NCI-H1417 (cell line): ENCODE data around the gene ATG101.
A peak's percentile ranks its signal among the peaks of the same experiment; 100 is the strongest.

Source experiments
- DNase-seq, 3 experiments: peaks; one replicate each; lab custom pipeline; 2025; lab: John Stamatoyannopoulos, UW

ATG101 gene

GRCh38 chr12:52069327-52070184 lies at the start of gene ATG101:
Gene ATG101, plus strand, starts transcription at chr12:52069978. Its CDS starts 3,673 bp downstream, at chr12:52073651.
- peak; percentile 94 to 98 (median 98) for DNase-seq

GRCh38 chr12:52020539-52021336 lies 49.0 kb upstream of the ATG101 start:
- peak; percentile 13 to 82 (median 74) for DNase-seq

DNA sequence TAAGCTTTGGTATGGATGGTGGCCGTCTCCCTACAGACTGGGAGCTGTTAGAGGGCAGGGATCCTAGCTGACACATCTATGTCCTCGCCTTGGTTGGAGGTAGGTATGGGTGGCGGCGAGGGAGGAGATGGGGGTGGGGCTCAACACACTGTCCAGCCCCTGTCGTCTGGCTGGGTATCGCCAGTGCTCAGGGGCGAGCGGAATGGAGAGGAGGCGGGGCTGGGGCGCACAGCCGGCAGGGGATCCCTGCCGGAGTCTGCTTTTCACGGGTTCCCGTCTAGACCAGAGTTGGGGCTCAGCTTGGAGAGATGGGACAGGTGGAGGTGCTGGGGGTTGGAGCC lies 47.0 kb upstream of the ATG101 start:
- DNase-seq: no peak

DNA sequence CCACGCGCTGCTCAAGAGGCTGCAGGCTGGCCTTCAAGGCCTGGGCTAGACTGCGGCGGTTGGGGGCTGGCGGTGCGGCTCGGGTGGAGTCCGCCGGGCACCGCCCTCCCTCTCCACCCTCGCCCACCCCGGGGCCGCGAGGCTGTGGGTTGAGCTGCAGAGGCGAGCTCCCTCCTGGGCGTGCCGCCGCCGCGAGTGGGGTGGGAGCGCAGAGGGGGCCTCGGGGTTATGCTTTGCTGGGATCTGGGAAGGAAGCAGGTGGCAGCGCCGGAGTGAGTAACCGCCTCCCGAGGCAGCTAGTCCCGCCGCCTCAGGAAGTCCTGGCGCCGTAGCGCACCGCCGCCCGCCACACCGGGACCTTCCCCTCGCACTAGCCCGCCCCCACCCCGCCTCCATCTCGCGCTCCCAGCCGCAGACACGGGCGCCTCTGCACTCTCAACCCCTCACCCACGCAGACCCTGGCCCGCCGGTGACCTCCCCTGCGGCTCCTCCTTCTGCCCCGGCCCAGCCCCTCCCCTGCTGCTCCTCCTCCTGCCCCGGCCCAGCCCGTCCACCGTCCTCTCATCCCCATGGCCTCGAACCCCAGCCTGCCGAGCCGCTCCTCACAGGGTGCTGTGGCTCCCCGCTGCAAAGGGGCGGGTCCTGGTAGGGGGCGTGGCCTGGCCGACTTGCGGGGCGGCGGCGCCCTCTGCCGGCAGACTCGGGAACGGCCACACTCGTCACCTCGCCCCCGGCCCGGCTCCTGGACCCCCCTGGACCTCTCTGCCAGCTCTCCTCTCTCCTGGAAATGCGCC lies 46.4 kb upstream of the ATG101 start:
- peak; percentile 77 to 90 (median 86) for DNase-seq

DNA sequence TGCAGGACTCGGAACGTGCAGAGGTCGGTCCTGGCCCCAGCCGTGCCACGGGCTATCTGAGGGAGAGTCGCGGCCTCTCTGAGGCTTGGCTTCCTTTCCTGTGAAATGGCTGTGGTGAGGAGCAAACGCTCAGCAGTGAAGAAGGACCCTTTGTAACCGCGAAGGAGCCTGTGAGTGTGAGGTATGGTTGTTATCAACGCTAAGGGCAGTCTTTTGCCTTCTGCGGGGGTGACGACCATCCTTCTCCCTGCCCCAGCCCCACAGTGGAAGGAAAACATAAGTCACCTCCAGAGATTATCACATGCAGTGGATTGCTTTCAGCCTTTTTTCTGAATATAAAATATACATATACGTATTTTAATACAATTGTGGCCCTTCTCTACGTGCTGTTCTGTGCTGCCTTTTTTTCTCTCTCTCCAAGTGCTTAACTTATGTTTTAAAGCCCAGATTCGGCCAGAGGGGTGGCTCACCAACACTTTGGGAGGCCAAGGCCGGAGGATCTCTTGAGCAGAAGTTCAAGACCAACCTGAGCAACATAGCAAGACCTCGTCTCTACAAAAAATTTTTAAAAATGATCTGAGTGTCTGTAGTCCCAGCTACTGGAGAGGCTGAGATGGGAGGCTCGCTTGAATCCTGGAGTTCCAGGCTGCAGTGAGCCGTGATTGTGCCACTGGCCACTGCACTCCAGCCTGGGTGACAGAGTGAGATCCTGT lies 45.6 kb upstream of the ATG101 start:
- no peak for DNase-seq

DNA sequence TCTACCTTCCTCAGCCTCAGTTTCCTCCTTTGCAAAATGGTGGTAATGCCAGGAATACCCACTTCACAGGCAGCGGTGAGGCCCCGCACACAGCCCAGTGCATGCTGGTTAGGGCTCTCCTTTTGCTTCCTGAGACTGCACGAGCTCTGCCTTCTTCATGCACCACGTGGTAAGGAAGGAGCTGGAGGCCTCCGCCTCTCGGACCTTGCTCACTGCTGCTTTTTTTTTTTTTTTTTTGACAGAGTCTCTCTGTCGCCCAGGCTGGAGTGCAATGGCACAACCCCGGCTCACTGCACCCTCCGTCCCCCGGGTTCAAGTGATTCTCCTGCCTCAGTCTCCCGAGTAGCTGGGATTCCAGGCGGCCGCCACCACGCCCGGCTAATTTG lies 44.9 kb upstream of the ATG101 start:
- DNase-seq: no peak

DNA sequence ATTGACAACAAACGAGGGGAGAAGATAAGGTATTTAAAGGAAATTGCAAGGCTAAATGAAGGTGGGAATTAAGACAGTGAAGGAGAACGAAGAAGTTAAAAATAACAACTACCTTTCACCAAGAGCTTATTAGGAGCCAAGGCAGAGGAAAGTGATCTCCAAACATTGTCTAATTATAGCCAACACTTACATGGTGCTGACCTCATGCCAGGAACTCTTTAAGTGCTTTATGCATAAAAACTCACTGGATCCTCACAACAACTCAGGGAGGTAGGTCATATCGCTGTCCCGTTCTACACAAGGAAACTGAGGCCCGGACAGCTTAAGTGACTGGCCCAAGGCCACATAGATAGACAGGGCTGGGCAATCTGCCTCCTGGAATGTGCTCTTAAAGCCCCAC lies 43.5 kb upstream of the ATG101 start:
- peak in 1 of 3 experiments; percentile 61 for DNase-seq

- peak in 1 of 3 experiments; percentile 37 for DNase-seq
These were observed 42.5 kb upstream of the ATG101 start for GRCh38 chr12:52027085-52027843.

GRCh38 chr12:52029685-52030084 lies 40.1 kb upstream of the ATG101 start:
- DNase-seq: peak; percentile 72 to 98 (median 92)

DNA sequence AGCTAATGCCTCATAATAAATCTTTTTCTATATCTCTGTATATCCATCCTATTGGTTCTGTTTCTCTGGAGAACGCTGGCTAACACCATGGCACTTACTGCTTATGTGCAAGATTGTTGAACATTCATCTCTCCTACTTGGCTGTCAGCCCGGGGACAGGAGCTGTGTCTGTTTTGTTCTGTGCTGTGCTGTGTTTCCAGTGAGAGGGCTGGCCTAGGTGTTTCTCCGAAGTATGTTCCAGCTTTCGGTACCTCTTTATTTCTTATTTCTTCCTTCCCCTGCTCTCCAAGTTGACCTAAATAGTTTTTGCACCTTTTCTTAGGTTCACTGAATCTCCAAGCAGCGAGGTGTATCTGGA lies 37.4 kb upstream of the ATG101 start:
- peak in 2 of 3 experiments; percentile 16 to 76 for DNase-seq

DNA sequence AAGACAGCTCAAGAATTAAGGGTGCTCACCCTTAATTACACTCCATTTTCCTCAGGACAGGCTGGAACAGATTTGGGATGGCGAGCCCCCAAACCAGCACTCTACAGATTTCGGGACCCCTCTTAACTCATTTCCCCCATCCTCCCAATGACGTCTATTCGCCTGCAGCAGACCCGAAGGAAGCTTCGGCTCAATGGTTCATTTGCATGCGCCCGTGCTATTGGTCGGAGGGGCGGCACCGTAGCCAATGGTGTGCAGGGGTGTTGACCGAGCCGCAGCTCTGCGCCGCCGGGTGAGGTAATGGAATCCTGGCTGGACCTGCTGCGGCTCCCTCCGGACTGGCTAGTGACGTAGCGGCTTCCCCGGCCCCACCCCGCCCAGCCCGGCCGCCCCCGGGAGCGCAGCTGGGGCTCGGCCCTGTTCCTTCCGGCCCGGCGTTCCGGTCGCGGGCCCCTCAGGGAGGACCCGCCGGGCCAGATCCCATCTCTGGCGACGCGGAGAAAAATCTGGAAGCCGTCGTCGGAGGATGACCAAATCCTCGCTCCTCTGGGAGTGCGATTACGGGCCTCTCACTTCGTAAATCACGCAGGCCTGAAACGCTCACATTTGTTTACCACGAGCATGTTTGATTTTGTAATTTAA lies 36.9 kb upstream of the ATG101 start:
- DNase-seq: peak; percentile 94 to 98 (median 96)

- no peak for DNase-seq
These were observed 36.2 kb upstream of the ATG101 start for GRCh38 chr12:52033446-52034140.

- DNase-seq: no peak
These were observed 34.6 kb upstream of the ATG101 start for GRCh38 chr12:52035190-52035589.

GRCh38 chr12:52035926-52036325 lies 33.9 kb upstream of the ATG101 start:
- DNase-seq: no peak

DNA sequence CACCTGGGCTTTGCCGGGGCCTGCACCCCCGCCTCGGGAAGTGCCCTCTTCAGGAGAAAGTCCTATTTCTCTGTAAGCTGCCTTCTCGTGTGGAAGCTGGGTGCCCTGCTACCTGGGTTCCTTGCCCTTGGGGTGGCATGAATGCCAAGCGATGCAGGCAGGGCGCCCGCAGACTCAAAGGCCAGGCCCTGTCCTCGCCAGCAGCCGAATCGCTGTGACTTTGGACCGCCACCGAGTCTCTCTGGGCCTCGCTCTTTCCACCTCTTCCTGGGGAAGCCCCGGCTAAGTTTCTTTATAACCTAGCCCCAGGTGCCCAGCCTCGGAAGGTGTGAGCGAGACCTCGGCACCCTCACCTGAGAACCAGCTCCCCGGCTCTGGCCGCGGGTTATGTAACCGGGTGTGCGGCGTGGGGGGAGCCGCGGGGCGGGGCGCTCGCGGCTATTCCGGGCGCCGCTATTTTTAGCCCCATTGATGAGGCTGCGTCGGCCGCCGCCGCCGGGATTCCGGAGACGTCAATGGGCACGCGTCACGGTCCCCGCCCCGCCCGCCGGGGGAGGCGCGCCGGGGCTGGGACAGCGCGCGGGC lies 33.1 kb upstream of the ATG101 start:
- peak; percentile 80 to 84 (median 84) for DNase-seq

DNA sequence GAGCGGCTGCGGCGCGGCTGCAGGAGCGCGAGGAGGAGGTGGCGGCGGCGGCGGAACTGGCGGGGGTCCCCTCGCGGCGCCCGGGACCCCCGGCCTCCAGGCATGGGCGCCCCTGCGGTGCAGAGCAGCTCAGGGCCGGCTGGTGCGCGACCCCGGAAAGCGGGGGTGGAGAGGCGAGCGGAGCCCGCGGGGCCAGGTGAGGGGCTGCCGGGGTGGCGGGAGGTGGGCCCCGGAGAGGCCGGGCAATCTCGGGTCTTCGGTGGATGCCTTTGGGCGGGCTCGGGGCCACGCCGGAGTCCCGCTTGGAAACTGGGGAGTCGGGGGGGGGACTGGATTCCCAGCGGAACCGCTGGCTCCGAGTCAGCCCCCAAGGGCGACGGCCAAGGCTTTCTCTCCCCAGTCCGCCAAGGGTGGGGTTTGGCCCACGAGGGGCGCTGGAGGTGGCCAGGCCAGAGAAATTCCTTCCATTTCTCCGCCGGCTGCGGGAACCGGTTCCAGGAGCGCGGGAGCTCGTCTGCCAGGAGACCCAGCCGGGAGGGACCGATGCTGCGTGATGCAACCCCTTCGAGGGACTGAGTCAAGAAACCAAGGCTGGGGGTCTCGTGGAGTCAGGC lies 32.4 kb upstream of the ATG101 start:
- peak; percentile 14 to 68 (median 63) for DNase-seq

- no peak for DNase-seq
These were observed 31.3 kb upstream of the ATG101 start for GRCh38 chr12:52038447-52038846.

DNA sequence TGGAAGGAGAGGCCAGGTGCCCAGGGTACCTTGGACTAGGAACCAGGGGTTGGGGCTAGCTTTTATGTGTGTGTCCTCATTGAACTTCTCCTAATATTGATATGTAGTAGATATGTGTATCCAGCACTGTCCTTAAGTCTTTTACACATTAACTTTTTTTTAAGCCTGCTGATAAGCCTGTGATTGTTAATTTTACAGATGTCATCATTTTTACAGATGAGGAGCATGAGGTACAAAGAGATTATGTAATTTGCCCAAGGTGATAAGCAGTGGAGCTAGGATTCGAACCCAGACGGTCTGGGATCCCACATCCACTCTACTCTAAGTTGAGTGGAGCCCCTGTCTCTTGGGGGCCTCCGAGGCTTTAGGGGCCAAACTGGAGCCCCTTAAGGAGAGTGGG lies 28.7 kb upstream of the ATG101 start:
- DNase-seq: no peak

DNA sequence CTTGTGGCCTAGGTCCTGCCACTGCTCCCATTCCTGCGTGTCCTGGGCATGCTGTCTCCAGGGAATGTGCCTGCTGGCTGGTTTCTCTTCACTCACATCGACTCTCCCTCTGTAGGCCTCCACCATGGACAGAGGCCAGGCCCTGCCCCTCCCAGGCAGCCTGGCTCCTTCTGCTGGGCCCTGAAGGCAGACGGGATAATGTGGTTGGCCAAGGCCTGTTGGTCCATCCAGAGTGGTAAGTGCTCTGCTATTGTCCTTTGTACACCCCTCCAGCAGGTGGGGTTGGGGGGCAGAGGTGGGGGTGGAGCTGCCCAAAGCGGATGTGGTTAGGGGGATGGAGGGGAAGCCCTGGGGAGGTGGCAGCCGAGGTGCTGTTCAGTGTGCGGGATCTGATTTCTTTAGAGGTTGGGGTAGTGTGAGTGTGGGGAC lies 28.1 kb upstream of the ATG101 start:
- no peak for DNase-seq
